Measurements from ENCODE around the gene NDOR1.

DNA sequence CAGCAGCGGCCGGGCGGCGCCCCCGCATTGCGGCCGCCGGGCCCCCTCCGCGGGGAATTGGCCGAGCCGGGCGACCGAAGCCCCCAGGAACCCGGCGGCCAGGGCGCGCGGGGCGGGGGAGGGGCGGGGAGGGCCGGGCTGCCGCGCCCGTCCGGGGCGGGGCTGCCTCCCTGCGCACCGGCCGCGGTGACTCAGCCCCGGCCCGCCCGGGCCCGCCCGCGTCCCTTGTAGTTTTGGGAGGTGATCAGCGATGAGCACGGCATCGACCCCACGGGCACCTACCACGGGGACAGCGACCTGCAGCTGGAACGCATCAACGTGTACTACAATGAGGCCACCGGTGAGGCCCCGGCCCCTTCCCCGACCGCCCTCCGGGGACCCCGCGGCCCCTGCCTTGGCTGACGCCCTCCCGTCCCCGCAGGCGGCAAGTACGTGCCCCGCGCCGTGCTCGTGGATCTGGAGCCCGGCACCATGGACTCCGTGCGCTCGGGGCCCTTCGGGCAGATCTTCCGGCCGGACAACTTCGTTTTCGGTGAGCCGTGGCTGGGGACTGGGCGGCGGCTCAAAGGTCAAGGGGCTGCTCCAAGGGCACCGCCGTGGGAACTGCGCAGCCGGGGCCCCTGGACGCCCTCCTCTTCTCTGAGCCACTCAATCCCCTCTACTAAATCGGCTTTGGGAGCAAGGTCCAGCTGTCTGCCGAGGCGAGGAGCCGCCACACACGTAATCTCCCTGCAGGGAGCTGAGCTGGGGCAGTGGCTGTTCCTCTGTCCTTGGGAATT is 36.2 kb downstream of the NDOR1 start:
- TF ChIP-seq, protein P1, sequence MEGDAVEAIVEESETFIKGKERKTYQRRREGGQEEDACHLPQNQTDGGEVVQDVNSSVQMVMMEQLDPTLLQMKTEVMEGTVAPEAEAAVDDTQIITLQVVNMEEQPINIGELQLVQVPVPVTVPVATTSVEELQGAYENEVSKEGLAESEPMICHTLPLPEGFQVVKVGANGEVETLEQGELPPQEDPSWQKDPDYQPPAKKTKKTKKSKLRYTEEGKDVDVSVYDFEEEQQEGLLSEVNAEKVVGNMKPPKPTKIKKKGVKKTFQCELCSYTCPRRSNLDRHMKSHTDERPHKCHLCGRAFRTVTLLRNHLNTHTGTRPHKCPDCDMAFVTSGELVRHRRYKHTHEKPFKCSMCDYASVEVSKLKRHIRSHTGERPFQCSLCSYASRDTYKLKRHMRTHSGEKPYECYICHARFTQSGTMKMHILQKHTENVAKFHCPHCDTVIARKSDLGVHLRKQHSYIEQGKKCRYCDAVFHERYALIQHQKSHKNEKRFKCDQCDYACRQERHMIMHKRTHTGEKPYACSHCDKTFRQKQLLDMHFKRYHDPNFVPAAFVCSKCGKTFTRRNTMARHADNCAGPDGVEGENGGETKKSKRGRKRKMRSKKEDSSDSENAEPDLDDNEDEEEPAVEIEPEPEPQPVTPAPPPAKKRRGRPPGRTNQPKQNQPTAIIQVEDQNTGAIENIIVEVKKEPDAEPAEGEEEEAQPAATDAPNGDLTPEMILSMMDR (IDR thresholded peaks at IDR 0.05) = no peak
- TF ChIP-seq POLR2A (IDR thresholded peaks at IDR 0.05; ENCODE audit: low read depth) (no peak), POLR2AphosphoS5 (IDR thresholded peaks at IDR 0.05) (no peak), EP300 (IDR thresholded peaks at IDR 0.05) (no peak)

Data from esophagus muscularis mucosa (tissue), 4 donors.